Smooth muscle cell (in vitro differentiated cells): ENCODE measurements around the gene GSTA4. TPM values are rescaled to one million over a fixed set of nuclear protein-coding genes. Genes with fewer than 3 reads are reported as not detected.

Experiments used
- DNase-seq: peaks from one replicate; lab custom pipeline; 2025; ENCODE audit not compliant: unreplicated experiment; lab: John Stamatoyannopoulos, UW
- H2AFZ ChIP-seq: fragments of 200-600 bp; sonication (generic); 2 replicates; pipeline ENCODE4 v1.6.0; 2016; ENCODE audit warnings: antibody characterized with exemption, low read depth, mild to moderate bottlenecking
- H3F3A ChIP-seq: fragments of 200-600 bp; sonication (generic); 2 replicates; pipeline ENCODE4 v1.6.0; 2017; ENCODE audit warnings: antibody characterized with exemption, low read depth
- H3K27ac ChIP-seq: fragments of 200-600 bp; sonication (generic); 2 replicates; pipeline ENCODE4 v1.5.1; 2016; ENCODE audit warnings: low read depth, mild to moderate bottlenecking
- H3K27me3 ChIP-seq: fragments of 200-600 bp; sonication (generic); 2 replicates; pipeline ENCODE4 v1.6.1; 2016; ENCODE audit warnings: low read depth, mild to moderate bottlenecking
- H3K36me3 ChIP-seq: fragments of 200-600 bp; sonication (generic); 2 replicates; pipeline ENCODE4 v1.5.1; 2016; ENCODE audit warnings: low read depth
- H3K4me1 ChIP-seq: fragments of 200-600 bp; sonication (generic); 2 replicates; pipeline ENCODE4 v1.5.1; 2016; ENCODE audit warnings: low read depth
- H3K4me2 ChIP-seq: fragments of 200-600 bp; sonication (generic); 2 replicates; pipeline ENCODE4 v1.6.0; 2016; ENCODE audit warnings: mild to moderate bottlenecking
- H3K4me3 ChIP-seq: fragments of 200-600 bp; sonication (generic); 2 replicates; pipeline ENCODE4 v1.5.1; 2016; ENCODE audit warnings: mild to moderate bottlenecking
- H3K79me2 ChIP-seq: fragments of 200-600 bp; sonication (generic); 2 replicates; pipeline ENCODE4 v1.6.0; 2016; ENCODE audit warnings: low read depth, mild to moderate bottlenecking
- H3K9ac ChIP-seq: fragments of 200-600 bp; sonication (generic); 2 replicates; pipeline ENCODE4 v1.6.0; 2016; ENCODE audit warnings: low read depth
- H3K9me3 ChIP-seq: fragments of 200-600 bp; sonication (generic); replicated peaks from 2 replicates; pipeline ENCODE4 v1.5.1; 2016; ENCODE audit warnings: low read depth
- H4K20me1 ChIP-seq: fragments of 200-600 bp; sonication (generic); 2 replicates; pipeline ENCODE4 v1.6.0; 2016; ENCODE audit warnings: low read depth
- CTCF ChIP-seq: fragments of 200-600 bp; sonication (generic); IDR thresholded peaks from 2 replicates; pipeline ENCODE4 v1.5.1; 2017; ENCODE audit warnings: borderline replicate concordance, mild to moderate bottlenecking, antibody characterized with exemption; ENCODE audit not compliant: insufficient read depth, poor library complexity, severe bottlenecking
- whole genome bisulfite sequencing: methylation state at CpG from one replicate; pipeline ENCODE4 v1.1.7; 2016; ENCODE audit warnings: low lambda C conversion rate; 5-methylcytosine and 5-hydroxymethylcytosine counted together
- polyA plus RNA-seq: library from polyadenylated mRNA; unstranded; fragments of >200 nt; fragmentation: Nextera tagmentation; extraction: Ambion mirVana; gene quantifications from 2 replicates; pipeline ENCODE4 v1.2.1, GENCODE V29; 2016
- total RNA-seq: library from RNA; depleted of rRNA; stranded (reverse); fragments of >200 nt; gene quantifications from 2 replicates; pipeline ENCODE4 v1.2.3, GENCODE V29; 2014

Gene GSTA4
- total and polyA plus RNA-seq, 2 experiments from 2014 or later: 60.2 to 62.6 TPM

- Histone ChIP-seq H3F3A (no peaks in the 10 kb centered on the region), H3K4me1 (no peaks in the 10 kb centered on the region), H4K20me1 (peaks cover 33% of the 10 kb centered on the region), H3K27ac (no peak overlapping the region), H3K9ac (no peak overlapping the region), H3K79me2 (no peaks in the 10 kb centered on the region), H3K36me3 (no peaks in the 10 kb centered on the region), H3K4me2 (no peak overlapping the region), H3K4me3 (no peak overlapping the region), H2AFZ (no peak overlapping the region), H3K27me3 (no peaks in the 10 kb centered on the region), H3K9me3 (no peaks in the 10 kb centered on the region)
- 96% methylated on average over 5 of the region's 5 CpGs for WGBS
- no peak for DNase-seq
- TF ChIP-seq CTCF: no peak
These were observed 11.8 kb downstream of the GSTA4 start for GRCh38 chr6:52983159-52983848.

- Histone ChIP-seq H3K4me2 (no peak overlapping the region), H3K79me2 (no peaks in the 10 kb centered on the region), H3K9ac (no peak overlapping the region), H3F3A (no peaks in the 10 kb centered on the region), H3K4me3 (no peak overlapping the region), H4K20me1 (peaks cover 30% of the 10 kb centered on the region), H3K27ac (no peak overlapping the region), H3K4me1 (no peaks in the 10 kb centered on the region), H2AFZ (no peak overlapping the region), H3K27me3 (no peaks in the 10 kb centered on the region), H3K36me3 (no peaks in the 10 kb centered on the region), H3K9me3 (no peaks in the 10 kb centered on the region)
- 91% methylated on average over 3 of the region's 3 CpGs for WGBS
- DNase-seq: no peak
- TF ChIP-seq CTCF: no peak
These were observed 12.4 kb downstream of the GSTA4 start for GRCh38 chr6:52982680-52983079.

GRCh38 chr6:52981222-52981900 is 13.7 kb downstream of the GSTA4 start:
- DNase-seq: no peak
- H3K4me3 ChIP-seq: no peak overlapping the region
- H3K36me3 ChIP-seq: no peaks in the 10 kb centered on the region
- no peak overlapping the region for H3K9ac ChIP-seq
- H3K79me2 ChIP-seq: no peaks in the 10 kb centered on the region
- no peak overlapping the region for H3K4me2 ChIP-seq
- H4K20me1 ChIP-seq: peaks cover 27% of the 10 kb centered on the region
- H3F3A ChIP-seq: no peaks in the 10 kb centered on the region
- peaks cover 5% of the 10 kb centered on the region for H3K4me1 ChIP-seq
- no peaks in the 10 kb centered on the region for H3K27me3 ChIP-seq
- H3K9me3 ChIP-seq: no peaks in the 10 kb centered on the region
- H2AFZ ChIP-seq: no peak overlapping the region
- no peak overlapping the region for H3K27ac ChIP-seq
- no peak for TF ChIP-seq CTCF
